HG02840 (cell line): ENCODE results near the gene CDH4.
"Not testable (repeated sequence)": the region's sequence is repeated elsewhere in the genome, so short reads cannot be mapped to it uniquely, and the experiment has no call there.

Experiments used
- ATAC-seq: cut with Tn5 transposase; IDR thresholded peaks from one replicate; pipeline ENCODE4 v1.9.1; 2021; ENCODE audit warnings: mild to moderate bottlenecking, moderate library complexity, moderate number of reproducible peaks; ENCODE audit not compliant: unreplicated experiment, low FRiP score

The CDH4 gene

GRCh38 chr20:61932711-61933480 lies 680.8 kb downstream of the CDH4 start:
- no peak for ATAC-seq

DNA sequence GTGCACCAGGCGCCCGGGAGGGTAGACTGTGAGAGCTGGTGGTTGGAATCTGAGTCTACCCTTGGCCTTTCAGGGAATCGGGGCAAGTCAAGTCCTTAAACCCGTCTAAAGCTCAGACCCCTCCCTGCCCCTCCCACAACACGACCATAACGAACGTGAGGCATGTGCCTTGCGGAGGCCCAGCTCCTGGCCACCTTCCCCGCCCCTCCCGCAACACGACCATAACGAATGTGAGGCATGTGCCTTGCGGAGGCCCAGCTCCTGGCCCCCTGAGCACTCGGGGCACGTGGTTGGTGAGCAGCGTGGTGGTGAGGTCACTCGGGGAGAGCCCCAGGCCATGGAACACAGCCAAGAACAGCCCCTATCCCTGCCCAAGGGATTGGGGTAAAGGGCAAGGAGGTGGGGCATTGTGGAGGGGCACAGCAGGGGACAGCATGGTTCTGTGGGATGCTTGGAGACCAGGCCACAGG lies 681.5 kb downstream of the CDH4 start:
- no peak for ATAC-seq

- no peak for ATAC-seq
Observed at GRCh38 chr20:61933951-61934715, 682.1 kb downstream of the CDH4 start.

GRCh38 chr20:61934716-61935530 lies 682.9 kb downstream of the CDH4 start:
- ATAC-seq = no peak

GRCh38 chr20:61935926-61936700 lies 684.1 kb downstream of the CDH4 start:
- ATAC-seq = no peak

DNA sequence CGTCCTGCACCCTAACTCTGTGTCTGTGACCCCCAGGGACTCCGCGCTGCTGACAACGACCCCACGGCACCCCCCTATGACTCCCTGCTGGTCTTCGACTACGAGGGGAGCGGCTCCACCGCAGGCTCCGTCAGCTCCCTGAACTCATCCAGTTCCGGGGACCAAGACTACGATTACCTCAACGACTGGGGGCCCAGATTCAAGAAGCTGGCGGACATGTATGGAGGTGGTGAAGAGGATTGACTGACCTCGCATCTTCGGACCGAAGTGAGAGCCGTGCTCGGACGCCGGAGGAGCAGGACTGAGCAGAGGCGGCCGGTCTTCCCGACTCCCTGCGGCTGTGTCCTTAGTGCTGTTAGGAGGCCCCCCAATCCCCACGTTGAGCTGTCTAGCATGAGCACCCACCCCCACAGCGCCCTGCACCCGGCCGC lies 684.7 kb downstream of the CDH4 start:
- no peak for ATAC-seq

GRCh38 chr20:61937146-61937962 lies 685.3 kb downstream of the CDH4 start:
- ATAC-seq = no peak

- no peak for ATAC-seq
Observed at GRCh38 chr20:61937963-61938838, 686.1 kb downstream of the CDH4 start.

GRCh38 chr20:61938839-61939690 lies 687.0 kb downstream of the CDH4 start:
- no peak for ATAC-seq

- ATAC-seq = no peak
Observed at GRCh38 chr20:61939691-61940360, 687.8 kb downstream of the CDH4 start.

DNA sequence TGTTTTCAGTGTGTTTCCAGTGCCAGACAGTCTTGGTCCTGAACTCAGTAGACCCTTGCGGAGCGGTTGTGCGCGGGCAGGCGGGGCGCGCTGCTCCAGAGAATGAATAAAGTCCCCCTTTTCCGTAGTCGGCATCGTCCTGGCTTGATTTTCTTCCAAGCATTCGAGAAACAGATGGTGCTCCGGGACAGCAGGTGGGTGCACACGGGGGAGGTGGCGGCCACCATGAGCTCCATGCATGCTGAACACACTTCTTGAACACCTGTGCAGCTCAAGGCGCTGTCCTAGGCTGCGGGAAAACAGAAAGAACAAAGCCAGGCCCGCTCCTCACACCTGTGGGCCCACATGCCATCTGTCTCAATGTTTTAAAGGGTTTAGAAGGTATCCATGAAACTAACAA lies 688.4 kb downstream of the CDH4 start:
- ATAC-seq = no peak

DNA sequence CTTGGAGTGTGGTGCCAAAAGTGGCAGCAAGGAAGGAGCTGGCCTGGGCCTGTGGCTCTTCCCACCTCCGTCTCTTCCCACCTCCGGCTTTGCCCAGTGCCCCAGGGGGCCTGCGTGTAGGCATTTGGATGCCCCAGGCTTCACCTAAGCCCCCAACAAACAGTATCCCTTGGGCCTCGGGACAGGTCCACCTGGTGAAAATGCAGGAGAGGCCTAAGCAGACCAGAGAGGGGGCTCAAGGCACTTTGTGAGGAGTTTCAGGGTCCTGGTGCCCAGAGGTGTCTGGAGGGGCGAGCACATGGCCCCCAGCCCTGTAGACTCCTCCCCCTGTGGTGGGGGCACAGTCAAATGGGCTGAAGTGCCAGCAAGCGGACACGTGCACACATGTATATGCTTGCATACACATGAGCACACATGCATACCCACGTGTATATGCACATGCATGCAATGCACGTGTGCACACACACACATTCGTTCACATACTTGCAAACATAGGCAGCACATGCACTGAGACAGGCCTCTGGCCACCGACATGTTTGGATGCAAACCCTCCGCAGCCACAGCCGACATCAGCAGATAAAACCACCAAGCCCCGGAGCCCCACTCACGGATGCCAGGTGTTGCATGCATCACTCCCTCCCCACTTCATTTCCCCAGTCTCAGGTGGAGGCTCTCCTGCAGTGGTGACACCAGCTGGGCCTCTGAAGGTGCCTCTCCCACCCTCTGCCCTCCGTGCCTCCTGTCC lies 689.1 kb downstream of the CDH4 start:
- ATAC-seq = no peak

DNA sequence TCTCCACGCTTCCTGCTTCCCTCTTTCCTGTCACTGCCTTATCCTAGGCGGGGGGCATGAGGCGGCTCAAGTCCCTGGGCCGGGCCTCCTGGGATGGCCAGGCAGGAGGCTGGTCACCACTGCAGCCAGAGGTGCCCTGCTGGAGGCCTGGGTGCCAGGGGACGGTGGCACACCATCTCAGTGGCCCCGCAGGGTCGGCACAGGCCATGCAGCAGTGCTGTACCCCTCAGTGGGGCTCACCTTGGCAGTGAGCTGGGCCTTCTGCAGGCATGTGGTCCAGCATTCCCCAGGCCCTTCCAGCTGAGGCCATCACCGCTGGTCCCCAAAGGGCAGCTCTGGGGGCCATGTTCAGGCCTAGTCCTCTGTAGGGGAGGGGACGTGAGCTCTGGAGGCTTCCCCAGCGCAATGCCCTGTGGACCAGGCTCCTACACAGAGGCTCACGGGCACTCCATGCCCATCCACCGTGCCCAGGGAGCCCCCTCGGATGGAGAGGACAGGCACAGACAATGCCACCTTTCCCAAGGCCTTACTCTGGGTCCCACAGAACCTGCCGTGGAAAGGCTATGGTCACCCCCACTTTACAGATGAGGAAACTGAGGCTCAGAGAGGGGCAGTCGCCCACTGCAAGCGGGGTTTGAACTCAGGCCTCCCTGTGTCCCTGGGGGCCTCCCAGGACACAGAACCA lies 689.8 kb downstream of the CDH4 start:
- ATAC-seq = no peak

- no peak for ATAC-seq
Observed at GRCh38 chr20:61942526-61942925, 690.5 kb downstream of the CDH4 start.

DNA sequence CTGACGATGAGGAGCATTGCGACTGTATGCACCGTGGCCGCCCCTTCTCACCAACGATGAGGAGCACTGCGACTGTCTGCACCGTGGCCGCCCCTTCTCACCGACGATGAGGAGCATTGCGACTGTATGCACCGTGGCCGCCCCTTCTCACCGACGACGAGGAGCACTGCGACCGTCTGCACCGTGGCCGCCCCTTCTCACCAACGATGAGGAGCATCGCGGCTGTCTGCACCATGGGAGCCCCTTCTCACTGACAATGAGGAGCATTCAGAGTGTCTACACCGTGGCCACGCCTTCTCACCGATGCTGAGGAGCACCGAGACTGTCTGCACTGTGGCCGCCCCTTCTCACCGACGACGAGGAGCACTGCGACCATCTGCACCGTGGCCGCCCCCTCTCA lies 692.9 kb downstream of the CDH4 start:
- not testable (repeated sequence) for ATAC-seq

DNA sequence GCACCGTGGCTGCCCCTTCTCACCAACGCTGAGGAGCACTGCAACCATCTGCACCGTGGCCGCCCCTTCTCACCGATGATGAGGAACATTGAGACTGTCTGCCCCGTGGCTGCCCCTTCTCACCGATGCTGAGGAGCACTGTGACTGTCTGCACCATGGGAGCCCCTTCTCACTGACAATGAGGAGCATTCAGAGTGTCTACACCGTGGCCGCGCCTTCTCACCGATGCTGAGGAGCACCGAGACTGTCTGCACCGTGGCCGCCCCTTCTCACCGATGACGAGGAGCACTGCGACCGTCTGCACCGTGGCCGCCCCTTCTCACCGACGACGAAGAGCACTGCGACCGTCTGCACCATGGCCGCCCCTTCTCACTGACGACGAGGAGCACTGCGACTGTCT lies 693.4 kb downstream of the CDH4 start:
- ATAC-seq = not testable (repeated sequence)
